HG03060 (cell line): ENCODE data around the gene ASIC2.

ENCODE experiments used
- ATAC-seq: cut with Tn5 transposase; IDR thresholded peaks from one replicate; pipeline ENCODE4 v1.9.1; 2021; ENCODE audit warnings: low read depth, moderate number of reproducible peaks; ENCODE audit not compliant: unreplicated experiment

Gene ASIC2

DNA sequence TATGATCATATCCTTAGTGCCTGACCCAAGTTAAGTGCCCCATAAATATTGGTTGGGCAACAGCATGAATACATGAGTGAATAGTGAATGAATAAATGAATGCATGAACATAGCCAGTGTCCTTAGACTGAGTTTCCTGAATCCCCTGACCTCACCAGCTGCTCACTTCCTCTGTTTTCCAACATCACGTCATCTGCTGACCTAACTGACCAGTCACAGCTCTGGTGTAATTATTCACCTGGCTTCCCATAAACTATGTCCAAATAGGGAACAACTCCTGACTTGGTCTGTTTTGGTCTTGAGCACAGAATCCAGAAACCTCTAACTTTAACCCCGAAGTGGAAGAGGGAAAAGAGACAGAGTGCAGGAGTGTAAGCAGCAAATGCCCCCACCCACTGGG lies 83.4 kb downstream of the ASIC2 start:
- ATAC-seq: no peak

DNA sequence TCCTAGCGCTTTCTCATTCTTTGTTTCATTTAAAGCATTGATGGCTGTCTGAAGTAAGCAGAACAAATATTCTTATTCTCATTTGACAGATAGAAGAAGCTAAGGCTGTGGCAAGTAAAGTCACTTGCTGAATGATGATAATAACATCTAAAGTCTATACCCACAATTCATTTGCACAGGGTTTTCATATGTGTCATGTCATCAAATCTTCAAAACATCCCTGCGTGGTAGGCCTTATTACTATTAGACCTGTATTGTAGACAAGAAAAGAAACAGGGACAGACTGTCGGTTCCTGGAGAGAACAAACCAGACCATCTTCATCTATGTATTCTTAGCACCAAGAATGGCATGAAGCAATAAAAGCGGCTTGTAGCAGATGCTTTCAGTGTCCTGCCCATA lies 85.9 kb downstream of the ASIC2 start:
- no peak for ATAC-seq

DNA sequence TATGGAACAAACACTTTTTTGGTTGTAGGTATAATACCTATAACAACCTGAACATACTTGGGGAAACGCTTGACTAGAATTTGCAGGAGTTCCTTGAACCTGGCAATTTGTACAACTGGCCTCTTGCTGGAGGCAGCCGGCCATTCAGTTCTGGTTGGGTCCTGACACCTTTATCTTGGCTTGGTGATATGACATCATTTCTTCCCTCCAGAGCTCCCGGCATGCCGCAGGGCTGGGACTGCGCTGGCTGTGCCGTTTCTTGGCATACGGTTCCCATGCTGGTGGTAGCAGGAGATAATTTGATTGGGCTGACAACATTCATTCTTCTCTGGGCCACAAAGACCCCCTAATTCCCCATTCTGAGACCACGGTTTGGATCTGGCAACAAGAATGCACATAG lies 87.5 kb downstream of the ASIC2 start:
- no peak for ATAC-seq

DNA sequence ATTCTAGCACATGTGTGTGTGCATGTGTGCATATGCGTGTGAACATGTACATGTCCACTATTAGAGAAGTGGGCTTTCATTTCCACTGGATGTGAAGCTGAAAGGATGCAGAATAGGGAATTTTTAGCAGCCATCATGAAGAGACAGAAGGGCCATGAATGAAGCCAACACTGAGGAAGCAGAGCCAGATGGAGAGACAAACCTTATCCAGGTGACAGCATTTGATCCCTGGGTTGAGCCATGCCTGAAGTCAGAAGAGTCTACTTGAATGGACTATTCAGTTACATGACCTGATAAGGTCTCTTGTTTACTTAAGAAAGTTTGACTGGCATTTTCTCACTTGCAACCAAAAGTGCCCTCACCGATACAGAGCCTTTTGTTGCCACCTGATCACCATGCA lies 88.4 kb downstream of the ASIC2 start:
- no peak for ATAC-seq

DNA sequence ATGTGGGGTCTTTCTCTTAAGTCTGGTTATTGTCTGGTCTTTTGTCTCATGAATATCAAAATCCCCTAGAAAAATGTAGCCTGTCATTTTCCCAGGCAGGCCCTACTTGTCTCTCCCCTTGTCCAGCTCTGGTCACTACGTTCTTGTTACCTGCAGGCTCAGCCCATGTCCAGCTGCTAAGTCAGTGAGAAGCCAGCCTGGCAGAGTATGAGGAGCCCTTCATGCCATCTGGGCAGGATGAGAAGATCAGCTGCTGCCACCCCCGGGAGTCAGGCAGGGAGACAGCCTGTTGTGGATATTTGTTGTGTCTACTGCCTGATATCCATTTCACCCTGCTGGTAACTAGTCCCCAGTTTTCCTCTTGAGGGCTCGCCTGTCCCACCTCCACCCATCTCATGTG lies 88.9 kb downstream of the ASIC2 start:
- ATAC-seq: no peak

DNA sequence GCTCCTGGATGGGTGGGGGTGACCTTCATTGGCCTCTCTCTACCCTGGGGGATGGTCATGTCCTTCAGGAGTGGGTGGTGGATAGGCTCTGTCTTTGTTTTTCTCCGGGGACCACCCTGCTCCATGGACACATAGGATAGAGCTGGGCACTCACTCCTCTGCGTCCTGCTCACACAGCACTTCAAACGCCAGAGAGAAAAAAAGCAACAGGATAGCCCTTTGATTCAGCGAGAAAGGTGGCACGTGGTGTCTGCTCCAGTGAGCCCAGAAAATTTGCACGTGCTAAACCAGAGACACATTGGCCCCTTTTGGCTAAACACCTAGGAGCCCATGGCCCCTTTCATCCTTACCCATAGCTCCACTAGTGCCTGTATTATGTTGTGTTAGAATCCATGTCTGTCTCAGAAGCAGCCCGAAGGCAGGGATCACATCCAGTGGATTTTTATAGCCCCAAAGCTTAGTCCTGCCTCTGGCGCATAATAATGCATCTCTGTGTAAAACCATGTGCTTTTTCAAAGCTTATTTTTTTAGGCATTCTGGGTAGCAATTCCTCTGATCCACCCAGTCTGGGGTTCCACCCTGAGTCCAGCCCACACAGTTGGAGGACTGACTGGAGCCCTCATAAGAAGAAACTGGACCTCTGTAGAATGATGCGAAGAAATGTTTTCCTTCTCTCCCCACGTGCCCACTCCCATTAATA lies 90.1 kb downstream of the ASIC2 start:
- no peak for ATAC-seq

DNA sequence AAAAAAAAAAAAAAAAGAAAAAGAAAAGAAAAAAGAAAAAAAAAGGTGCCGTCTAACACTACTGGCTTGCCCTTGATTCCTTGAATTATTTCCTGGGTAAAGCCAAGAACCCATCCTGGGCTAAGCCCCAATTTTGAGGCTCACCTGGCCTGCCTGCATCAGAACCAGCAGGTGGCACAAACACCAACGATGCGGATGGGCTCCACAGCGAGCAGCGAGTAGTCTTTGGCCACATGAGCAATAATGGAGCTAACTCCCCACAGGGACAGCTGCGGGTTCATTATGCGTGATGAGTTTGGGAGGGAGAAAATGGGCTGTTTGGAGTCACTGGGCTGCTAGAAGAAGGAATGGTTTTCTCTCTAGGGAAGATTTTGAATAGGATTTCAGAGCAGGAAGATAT lies 91.1 kb downstream of the ASIC2 start:
- no peak for ATAC-seq

DNA sequence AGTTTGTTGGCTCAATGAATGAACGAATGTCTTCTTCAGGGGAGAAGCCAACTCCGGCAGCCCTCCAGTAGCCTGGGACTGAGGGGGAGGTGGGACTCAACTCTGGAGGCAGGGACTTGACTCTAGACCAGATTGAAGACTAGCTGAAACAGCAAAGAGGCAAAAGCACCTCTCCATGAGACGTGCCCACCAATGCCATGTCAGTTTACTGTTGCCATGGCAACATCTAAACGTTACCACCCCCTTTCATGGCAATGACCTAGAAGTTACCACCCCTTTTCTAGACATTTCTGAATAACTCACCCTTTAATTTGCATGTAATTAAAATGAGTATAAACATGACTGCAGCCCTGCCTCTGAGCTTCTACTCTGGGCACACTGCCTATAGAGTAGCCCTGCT lies 91.8 kb downstream of the ASIC2 start:
- no peak for ATAC-seq

DNA sequence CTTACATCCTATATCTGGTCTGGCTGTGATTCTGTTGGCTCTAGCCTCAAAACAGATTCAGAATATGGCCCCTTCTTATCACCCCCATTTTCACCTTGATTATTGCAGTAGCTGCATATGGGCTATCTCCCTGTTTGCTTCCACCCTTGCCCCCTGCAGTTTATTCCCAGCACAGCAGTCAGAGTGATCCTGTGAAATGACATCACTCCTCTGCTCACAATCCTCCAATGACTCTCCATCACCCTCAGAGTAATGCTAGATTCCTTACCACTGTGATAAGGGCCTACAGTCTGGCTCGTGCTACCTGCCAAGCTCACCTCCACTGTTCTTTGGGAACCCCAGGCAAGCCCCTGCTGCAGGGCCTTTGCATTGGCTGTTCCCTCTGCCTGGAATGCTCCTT lies 92.5 kb downstream of the ASIC2 start:
- no peak for ATAC-seq

DNA sequence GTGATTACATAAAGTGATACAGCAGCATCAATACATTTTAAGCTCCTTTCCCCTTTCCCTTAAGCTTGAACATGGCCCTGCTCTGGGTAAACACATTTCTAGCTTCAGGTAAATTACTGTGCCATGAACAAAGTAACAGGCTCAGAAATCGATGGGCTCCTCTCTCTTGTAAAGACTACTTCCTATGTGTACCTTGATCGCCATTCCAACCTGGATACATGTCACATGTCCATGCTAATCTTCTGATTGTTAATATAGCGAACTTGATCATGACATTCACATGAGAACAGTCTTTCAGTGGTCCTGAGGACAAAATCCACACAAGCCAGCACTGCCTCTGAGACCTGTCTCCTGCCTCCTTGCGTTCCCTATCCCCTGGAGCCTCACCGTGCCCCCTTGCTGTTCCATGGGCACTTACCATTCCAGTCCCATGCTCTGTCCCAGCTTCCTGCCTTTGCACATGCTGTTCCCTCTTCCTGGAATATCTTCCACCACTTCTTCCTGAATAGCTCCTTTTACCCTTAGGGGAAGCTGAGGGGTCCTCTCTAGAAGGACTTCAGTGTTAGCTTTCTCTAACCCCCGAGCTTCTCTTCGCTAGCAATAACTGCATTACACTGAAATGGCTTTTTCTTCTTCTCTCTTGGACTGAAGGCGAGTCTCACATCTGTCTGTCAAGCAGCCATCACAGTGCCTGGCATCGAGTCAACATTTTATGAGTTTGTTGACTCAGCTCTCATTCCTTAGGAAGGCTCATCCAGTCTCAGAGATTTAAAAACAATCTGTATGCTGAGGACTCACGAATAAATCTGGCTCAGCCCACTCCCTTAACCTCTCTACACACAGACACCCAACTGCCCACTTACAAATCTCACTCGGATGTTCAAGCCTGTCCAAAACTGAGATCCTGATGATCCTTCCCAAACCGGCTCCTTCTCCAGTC lies 93.3 kb downstream of the ASIC2 start:
- no peak for ATAC-seq

DNA sequence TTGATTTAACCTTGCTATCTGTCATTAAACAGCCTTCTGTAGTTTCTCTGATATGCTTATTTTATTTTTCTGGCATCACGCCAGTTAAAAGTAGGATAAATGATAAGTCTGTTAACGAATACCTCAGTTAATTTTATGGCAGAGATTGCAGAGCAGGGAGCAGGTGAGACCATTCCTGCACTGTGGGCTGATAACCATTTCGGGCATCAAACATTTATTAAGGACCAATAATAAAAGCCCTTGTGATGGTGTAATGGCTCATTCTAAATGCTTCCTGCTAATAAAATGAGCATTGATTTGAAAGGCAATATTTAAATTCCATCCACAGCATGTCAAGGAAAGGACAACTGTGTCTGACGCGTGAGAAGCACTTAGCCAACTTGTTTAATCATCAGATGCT lies 94.1 kb downstream of the ASIC2 start:
- ATAC-seq: no peak

DNA sequence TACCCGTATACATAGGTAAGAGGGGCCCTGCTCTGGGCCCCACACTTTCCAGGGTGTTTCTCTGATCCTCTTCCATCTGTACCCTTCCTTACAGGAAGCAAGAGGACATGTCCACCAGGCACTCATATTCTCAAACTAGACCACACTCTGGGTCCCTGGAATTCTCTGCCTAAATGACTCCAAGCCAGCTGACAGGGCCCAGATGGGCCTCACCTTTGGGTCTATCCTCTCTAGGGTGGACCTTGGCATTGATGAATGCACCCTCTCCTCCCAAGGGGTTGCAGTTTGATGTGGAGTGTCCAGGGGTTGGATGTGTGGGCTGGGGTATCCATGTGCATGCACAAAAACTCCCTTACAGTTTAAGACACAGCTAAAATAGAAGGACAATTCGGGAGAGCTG lies 95.8 kb downstream of the ASIC2 start:
- no peak for ATAC-seq

DNA sequence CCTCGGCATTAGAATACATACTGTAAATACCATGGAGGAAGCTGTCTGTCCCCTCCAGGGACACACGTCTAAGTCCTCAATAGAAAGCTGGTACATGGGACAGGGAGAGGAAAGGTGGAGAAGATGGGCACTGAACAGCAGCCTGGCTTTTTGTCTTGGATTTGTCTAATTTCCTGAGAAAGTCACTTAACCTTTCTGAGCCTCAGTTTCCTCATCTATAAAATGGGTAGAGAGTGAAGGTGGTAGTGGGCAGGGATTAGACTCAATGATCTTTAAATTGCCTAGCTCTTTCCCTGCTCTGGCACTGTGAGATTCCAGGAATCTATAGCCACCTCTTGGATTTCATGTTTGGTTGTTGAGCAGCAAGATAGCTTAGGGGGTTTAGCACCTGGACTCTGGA lies 96.2 kb downstream of the ASIC2 start:
- ATAC-seq: no peak

DNA sequence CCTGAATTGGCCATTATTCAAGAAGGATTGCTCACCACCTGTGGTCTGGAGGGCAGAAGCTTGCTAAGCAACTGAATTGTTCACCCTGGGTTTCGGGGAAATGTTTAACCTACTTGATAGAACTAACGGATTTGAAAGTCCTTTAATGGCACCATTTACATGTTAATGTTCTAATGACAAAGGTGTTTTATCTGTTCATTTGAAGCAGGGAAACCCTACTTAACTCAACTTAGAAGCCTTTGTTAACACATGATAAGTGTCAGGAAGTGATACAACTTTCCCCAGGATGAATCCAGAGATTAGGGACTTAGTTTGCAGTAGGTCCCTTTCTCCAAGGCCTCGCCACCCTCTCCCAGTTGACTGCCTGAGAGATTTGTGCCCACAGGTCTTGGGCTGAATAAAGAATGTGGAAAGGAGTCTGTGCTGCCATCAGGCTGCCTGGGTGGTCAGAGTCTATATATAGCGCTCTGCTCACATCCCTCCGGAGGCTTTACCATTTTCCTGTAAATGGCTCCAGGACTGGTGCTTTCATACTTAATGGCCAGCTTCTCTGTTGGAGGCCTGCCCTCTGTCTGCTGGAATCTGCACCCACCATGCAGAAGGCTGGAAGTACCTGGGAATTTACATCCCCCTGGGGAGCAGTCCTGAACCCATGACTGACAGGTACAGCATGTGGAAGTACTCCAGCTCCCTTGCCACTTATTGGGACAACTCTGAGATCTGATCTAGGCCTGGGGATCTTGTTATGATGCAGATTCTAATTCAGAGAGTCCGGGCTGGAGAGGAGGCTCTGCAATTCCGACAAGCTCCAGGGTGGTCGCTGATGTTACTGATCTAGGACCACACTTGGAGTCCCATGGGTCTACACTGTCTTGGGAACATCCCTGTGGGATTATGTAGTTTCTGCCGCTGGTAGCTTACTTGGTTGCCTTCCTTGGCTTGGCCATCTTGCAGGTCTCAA lies 99.9 kb downstream of the ASIC2 start:
- no peak for ATAC-seq

DNA sequence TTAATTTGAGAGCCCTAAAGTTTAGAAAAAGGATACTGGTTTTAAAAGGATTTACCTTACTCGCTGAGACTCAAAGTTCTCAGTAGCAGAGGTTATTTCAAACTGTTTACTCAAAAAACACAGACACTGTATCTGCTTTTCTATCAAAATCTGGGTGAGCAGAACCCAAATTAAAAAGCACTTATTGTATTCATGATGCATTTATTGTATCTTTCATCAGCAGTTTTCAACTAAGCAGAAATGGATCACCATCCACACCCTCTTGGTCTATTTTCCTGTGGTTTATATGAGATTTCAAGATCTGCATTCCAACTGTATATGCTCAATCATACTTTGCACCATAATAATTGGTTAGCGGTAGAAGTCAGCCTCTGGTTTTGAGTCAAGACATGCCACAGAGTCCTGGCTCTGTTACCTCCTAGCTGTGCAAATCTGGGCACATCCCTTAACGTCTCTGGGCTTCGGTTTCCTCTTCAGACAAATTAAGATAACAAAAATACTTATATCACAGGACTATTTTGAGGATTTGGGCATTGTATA lies 109.5 kb downstream of the ASIC2 start:
- ATAC-seq: no peak

DNA sequence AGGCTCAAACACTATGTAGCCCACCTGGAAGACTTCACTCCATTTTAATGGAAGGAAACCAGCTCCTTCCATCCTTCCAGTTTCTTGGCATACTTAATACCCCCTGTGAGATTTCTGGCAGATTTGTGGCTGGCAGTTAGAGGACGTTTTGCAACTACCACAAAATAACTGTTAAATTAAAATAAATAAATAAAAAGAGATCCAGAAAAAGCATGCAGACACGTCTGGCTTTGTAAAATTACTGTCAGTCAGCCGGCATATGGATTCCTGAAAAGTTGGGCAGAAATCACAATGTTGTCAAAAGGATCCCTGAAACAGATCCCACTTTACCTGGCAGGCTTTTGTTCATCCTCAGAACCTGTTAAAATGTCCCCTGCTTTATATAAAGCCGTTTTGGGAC lies 113.9 kb downstream of the ASIC2 start:
- ATAC-seq: no peak

DNA sequence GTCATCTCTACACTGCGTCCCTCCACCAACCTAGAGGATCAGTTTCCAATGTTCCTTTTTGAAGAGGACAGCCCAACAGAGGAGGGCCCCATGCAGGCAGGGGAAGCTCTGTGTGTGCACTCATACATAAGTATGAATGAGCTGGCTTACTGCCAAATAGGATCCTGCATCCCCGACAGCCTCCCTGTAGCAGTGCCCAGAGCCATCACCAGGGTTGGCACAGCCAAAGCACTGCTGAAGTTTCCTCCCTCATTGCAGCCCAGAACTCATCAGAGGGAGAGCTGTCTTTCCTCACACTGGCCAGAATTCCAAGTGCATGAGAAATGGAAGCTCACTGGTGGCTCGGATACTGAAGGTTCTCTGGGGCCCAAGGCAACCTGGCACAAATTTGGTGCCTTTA lies 114.4 kb downstream of the ASIC2 start:
- no peak for ATAC-seq

DNA sequence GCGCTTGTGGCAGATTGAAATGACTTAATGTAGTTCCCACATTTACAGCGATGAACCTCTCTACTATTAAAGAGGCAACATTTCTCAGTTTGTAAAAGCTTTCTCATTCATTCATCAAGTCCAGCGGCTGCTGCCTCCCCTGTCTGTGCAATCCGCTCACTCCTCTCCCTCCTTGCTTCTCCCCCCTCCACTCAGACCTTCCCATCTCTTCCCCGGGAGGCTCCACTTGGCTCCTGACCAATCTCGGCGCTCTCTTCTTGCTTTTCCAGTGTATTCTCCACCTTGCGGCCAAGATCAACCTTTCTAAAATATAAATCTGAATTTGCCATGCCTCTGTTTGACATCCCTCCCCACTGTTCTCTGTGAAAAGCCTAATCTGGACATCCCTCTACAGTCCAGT lies 117.5 kb downstream of the ASIC2 start:
- no peak for ATAC-seq

DNA sequence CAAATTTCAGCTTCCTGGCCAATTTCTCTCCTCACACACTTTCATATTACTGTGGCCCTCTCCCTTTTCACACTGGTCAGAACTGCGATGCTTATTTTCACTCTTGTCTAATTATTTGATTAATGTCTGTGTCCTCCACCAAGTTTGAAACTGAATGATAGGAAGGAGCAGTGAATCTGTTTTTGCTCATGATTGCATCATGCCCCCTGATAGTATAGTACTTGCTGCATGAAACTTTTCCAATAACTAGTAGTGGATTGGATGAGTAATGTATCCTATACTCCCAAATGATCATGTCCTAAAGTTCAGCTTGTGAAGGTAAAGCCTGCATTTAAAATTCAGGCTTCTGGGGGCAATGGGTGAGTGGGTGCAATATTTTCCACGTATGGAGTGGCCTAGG lies 121.2 kb downstream of the ASIC2 start:
- no peak for ATAC-seq

DNA sequence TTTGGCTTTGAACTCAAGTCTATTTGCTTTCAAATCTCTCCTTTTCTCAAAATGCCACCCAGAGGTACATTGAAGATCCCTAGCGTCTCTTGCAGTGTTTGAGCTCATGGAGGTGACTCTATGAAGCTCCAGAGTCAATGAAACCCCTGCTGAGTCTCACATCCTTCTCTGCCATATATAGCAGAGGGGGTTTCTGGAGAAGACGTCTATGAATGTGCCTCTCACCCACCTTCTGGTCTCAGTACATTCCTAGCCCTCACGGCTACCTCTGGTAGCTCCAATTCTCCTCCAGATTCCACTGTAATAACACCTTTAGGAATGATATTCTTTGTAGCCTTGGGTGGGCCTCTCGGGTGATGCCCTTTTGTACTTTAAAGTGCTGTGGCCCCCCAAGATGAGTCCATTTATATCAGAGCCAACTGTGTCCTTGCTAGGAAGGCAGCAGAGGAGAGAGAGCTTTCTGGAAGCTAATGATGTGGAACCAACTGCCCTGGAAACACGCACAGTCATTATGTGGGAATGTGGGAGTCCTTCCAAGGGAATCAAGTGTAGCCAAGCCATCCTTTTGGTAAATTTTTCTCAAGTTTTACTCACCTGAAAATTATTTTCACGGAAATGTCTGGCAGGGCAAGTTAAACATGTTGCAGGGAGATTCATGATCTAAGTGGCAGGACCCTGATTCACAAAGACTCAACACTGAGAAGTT lies 123.4 kb downstream of the ASIC2 start:
- no peak for ATAC-seq
